Measurements from ENCODE around the gene SETD3. TPM values are rescaled to one million over a fixed set of nuclear protein-coding genes. Genes with fewer than 3 reads are reported as not detected.

SETD3 gene
- total and polyA plus RNA-seq, 10 of the 15 experiments (the other 5 are each of a cell fraction or from before 2014, with no cell fraction given) = 11.3 to 44.2 (median 36.5) TPM

GRCh38 chr14:99463974-99464373 lies 16.7 kb downstream of the SETD3 start (continued):
- TF ChIP-seq CBX3 (IDR thresholded peaks at IDR 0.05; ENCODE audit: borderline replicate concordance, low read depth) (no peak), BCL11A (IDR thresholded peaks at IDR 0.05; ENCODE audit: low read depth, low read length) (no peak), ZBED1 (IDR thresholded peaks at IDR 0.05; ENCODE audit: borderline replicate concordance) (no peak)

- Histone ChIP-seq H2AFZ (ENCODE audit: control insufficient read depth, low read depth, low read length) (no peak overlapping the region), H3K36me3 (ENCODE audit: control insufficient read depth in 2 of 2, insufficient read depth in 2 of 2, low read length in 1 of 2) (peaks cover 23 to 35% of the 10 kb centered on the region in 2 experiments), H4K20me1 (ENCODE audit: control insufficient read depth, insufficient read depth) (no peaks in the 10 kb centered on the region), H3K4me2 (ENCODE audit: control insufficient read depth, insufficient read depth) (no peak overlapping the region), H3K27ac (ENCODE audit: control insufficient read depth, insufficient read depth) (no peak overlapping the region), H3K9ac (ENCODE audit: control insufficient read depth, insufficient read depth, low read length) (no peak overlapping the region), H3K4me1 (ENCODE audit: control insufficient read depth, insufficient read depth, low read length) (no peaks in the 10 kb centered on the region), H3K27me3 (replicated peaks in 1 of 2; ENCODE audit: control insufficient read depth in 2 of 2, insufficient read depth in 2 of 2, low read length in 1 of 2) (no peaks in the 10 kb centered on the region), H3K4me3 (no peak overlapping the region), H3K79me2 (ENCODE audit: control insufficient read depth, insufficient read depth, low read length) (no peaks in the 10 kb centered on the region), H3K9me3 (replicated peaks; ENCODE audit: control insufficient read depth, insufficient read depth, low read length) (no peaks in the 10 kb centered on the region)
- in situ Hi-C loops (cut with MboI) (no loop called here), intact Hi-C loops (cut with micrococcal nuclease; ENCODE audit: unreplicated experiment) (no loop called here)
- DNase-seq (ENCODE audit: low read depth, low spot score) (no peak), ATAC-seq (no peak), FAIRE-seq (no peak)
- ChIA-PET RAD21 (ENCODE audit: unreplicated experiment) (no interaction called here), SMC1A (ENCODE audit: uncharacterized antibody, unreplicated experiment) (no interaction called here), CTCF (interaction anchor here (1.3 to 1.8 kb wide), 2 partner anchors 9 to 46 kb away, joined by 4 to 6 read pairs; no protein-coding TSS in a partner anchor), POLR2A (interaction anchor here (1.4 kb wide), 1 partner anchor 9 kb away, joined by 3 read pairs; no protein-coding TSS in a partner anchor)
- 55% methylated on average over 6 of the region's 6 CpGs for WGBS (ENCODE audit: insufficient coverage, insufficient replicate concordance, low lambda C conversion rate, missing lambda C conversion rate)
- no TSS peak for BruUV-seq (replicated peaks)
- TF ChIP-seq ZNF24 (IDR thresholded peaks at IDR 0.05) (no peak), SIN3A (IDR thresholded peaks at IDR 0.05; ENCODE audit: low read depth, low read length) (no peak), ZNF207 (IDR thresholded peaks at IDR 0.05; ENCODE audit: borderline replicate concordance) (no peak), SP1 (IDR thresholded peaks at IDR 0.05; ENCODE audit: low read depth, low read length) (no peak), HSF1 (IDR thresholded peaks at IDR 0.05; ENCODE audit: low read depth, low read length) (no peak), CBX5 (IDR thresholded peaks at IDR 0.05; ENCODE audit: low read depth) (no peak), ZNF274 (IDR thresholded peaks at IDR 0.05; ENCODE audit: insufficient read depth, insufficient read length) (no peak), SREBF1 (IDR thresholded peaks at IDR 0.05; ENCODE audit: low read length) (no peak), MEF2B (IDR thresholded peaks at IDR 0.05; ENCODE audit: partially characterized antibody, poor library complexity, severe bottlenecking) (no peak), JUND (IDR thresholded peaks at IDR 0.05; ENCODE audit: low read depth, low read length) (no peak), TCF7 (IDR thresholded peaks at IDR 0.05; ENCODE audit: borderline replicate concordance) (no peak), SIX5 (IDR thresholded peaks at IDR 0.05; ENCODE audit: low read depth, low read length, severe bottlenecking) (no peak), HDAC6 (IDR thresholded peaks at IDR 0.05; ENCODE audit: unreplicated experiment) (no peak)
- TF ChIP-seq, protein P1, sequence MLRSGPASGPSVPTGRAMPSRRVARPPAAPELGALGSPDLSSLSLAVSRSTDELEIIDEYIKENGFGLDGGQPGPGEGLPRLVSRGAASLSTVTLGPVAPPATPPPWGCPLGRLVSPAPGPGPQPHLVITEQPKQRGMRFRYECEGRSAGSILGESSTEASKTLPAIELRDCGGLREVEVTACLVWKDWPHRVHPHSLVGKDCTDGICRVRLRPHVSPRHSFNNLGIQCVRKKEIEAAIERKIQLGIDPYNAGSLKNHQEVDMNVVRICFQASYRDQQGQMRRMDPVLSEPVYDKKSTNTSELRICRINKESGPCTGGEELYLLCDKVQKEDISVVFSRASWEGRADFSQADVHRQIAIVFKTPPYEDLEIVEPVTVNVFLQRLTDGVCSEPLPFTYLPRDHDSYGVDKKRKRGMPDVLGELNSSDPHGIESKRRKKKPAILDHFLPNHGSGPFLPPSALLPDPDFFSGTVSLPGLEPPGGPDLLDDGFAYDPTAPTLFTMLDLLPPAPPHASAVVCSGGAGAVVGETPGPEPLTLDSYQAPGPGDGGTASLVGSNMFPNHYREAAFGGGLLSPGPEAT (IDR thresholded peaks at IDR 0.05; ENCODE audit: low read depth) = no peak
- TF ChIP-seq, protein P2, sequence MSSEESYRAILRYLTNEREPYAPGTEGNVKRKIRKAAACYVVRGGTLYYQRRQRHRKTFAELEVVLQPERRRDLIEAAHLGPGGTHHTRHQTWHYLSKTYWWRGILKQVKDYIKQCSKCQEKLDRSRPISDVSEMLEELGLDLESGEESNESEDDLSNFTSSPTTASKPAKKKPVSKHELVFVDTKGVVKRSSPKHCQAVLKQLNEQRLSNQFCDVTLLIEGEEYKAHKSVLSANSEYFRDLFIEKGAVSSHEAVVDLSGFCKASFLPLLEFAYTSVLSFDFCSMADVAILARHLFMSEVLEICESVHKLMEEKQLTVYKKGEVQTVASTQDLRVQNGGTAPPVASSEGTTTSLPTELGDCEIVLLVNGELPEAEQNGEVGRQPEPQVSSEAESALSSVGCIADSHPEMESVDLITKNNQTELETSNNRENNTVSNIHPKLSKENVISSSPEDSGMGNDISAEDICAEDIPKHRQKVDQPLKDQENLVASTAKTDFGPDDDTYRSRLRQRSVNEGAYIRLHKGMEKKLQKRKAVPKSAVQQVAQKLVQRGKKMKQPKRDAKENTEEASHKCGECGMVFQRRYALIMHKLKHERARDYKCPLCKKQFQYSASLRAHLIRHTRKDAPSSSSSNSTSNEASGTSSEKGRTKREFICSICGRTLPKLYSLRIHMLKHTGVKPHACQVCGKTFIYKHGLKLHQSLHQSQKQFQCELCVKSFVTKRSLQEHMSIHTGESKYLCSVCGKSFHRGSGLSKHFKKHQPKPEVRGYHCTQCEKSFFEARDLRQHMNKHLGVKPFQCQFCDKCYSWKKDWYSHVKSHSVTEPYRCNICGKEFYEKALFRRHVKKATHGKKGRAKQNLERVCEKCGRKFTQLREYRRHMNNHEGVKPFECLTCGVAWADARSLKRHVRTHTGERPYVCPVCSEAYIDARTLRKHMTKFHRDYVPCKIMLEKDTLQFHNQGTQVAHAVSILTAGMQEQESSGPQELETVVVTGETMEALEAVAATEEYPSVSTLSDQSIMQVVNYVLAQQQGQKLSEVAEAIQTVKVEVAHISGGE (CRISPR knock-in tag; IDR thresholded peaks at IDR 0.05) = no peak
These were observed 18.4 kb downstream of the SETD3 start for GRCh38 chr14:99462210-99462609.

Data from GM12878 (cell line).